ENCODE measurements around the gene NFKBIL1. TPM values are rescaled to one million over a fixed set of nuclear protein-coding genes. Genes with fewer than 3 reads are reported as not detected.

Gene NFKBIL1
- total RNA-seq, 3 donors from 2014 or later (not counting 1 experiment from before 2014, with no cell fraction given), result 8.1 to 10.9 (median 10.7) TPM

DNA sequence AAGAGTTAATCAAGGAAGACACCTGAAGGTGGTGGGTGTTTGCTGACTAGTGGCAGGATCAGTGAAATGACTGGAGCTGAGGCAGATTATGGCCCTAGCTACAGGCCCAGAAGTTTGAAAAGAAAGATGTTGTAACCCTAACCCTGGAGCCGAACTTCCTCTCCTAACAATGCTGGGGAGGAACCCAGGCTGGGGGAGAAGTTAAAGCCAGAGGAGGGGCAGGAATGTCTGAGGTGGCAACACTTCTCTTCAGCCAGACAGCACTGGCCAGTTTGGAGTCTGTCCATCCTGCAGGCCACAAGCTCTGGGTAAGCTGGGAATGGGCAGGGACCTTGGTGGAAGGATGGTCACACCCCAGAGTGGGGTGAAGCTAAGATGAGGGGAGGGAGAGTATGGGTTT is 38.6 kb downstream of the NFKBIL1 start, which contains the start of gene LST1:
Gene LST1 (plus strand): TSS at position 270 of the 400 bp plus-strand sequence. CDS start 1,023 bp downstream, outside the sequence.
- DNase-seq (no peak), ATAC-seq (no peak)
- Histone ChIP-seq H3K36me3 (ENCODE audit: control insufficient read depth, insufficient read depth, low read length) (peaks cover 3% of the 10 kb centered on the region), H3K4me3 (ENCODE audit: low read length) (peak within 1 kb of the TSS; percentile 28), H3K4me1 (ENCODE audit: control insufficient read depth, insufficient read depth, low read length) (peaks cover 88% of the 10 kb centered on the region), H3K27ac (ENCODE audit: low read length) (peak within 1 kb of the TSS; percentile 77), H3K27me3 (ENCODE audit: control insufficient read depth, insufficient read depth, low read length) (no peaks in the 10 kb centered on the region), H3K9me3 (ENCODE audit: control insufficient read depth, insufficient read depth, low read length) (no peaks in the 10 kb centered on the region)
- TF ChIP-seq, protein P1, sequence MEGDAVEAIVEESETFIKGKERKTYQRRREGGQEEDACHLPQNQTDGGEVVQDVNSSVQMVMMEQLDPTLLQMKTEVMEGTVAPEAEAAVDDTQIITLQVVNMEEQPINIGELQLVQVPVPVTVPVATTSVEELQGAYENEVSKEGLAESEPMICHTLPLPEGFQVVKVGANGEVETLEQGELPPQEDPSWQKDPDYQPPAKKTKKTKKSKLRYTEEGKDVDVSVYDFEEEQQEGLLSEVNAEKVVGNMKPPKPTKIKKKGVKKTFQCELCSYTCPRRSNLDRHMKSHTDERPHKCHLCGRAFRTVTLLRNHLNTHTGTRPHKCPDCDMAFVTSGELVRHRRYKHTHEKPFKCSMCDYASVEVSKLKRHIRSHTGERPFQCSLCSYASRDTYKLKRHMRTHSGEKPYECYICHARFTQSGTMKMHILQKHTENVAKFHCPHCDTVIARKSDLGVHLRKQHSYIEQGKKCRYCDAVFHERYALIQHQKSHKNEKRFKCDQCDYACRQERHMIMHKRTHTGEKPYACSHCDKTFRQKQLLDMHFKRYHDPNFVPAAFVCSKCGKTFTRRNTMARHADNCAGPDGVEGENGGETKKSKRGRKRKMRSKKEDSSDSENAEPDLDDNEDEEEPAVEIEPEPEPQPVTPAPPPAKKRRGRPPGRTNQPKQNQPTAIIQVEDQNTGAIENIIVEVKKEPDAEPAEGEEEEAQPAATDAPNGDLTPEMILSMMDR (IDR thresholded peaks at IDR 0.05), result no peak
- WGBS (ENCODE audit: insufficient coverage), result no CpG with 5 or more reads among the region's 1 CpG
- H3K9me3 Mint-ChIP-seq, result no peaks in the 10 kb centered on the region
- peak within 1 kb of the TSS; percentile 79 to 87 for H3K27ac Mint-ChIP-seq
- H3K27me3 Mint-ChIP-seq (ENCODE audit: low read depth in 2 of 2), result no peaks in the 10 kb centered on the region
- intact Hi-C loops (cut with micrococcal nuclease), result no loop called here
- peak within 1 kb of the TSS; percentile 69 for H3K4me3 Mint-ChIP-seq
- H3K4me1 Mint-ChIP-seq, result peaks cover 69 to 79% of the 10 kb centered on the region in 2 donors
- H3K36me3 Mint-ChIP-seq, result no peaks in the 10 kb centered on the region

DNA sequence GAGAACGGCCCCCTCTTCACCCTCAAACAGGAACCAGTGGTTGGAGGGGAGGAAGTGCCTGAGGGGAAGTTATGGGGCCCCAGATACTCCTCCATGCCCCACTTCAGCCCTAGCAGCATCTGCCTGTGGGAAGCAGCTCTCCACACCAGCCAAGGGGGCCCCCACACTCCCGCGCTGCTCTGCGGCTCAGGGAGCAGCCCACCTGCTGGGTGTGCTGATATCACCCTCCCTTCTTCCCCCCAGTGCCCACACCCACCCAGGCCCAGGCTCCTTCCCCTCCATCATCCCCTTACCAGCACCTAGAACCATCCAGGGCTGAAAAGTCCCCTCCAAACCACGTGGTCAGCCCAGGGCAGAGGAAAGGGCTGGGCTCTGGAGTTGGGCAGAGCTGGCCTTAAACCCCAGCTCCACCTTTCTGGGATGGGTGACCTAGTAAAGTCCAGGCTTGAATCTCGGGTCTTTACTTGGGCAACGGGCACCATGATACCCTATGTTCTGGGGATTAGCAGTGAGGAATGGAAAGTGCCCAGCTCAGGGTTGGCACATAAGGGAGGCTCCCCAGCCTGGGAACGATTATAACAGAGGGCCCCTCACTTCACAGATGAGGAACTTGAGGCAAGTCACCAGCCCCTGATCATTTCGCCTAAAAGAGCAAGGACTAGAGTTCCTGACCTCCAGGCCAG is 39.3 kb downstream of the NFKBIL1 start:
- H3K27ac ChIP-seq (ENCODE audit: low read length), result peak overlapping the region; percentile 77
- Mint-ChIP-seq H3K4me1 (peaks cover 62 to 72% of the 10 kb centered on the region in 2 donors), H3K4me3 (peak overlapping the region; percentile 69), H3K36me3 (no peaks in the 10 kb centered on the region), H3K27ac (peak overlapping the region; percentile 79 to 87), H3K9me3 (no peaks in the 10 kb centered on the region), H3K27me3 (ENCODE audit: low read depth in 2 of 2) (no peaks in the 10 kb centered on the region)
- peaks cover 95% of the 10 kb centered on the region for H3K4me1 ChIP-seq (ENCODE audit: control insufficient read depth, insufficient read depth, low read length)
- TF ChIP-seq, protein P1 (IDR thresholded peaks at IDR 0.05), result no peak
- H3K4me3 ChIP-seq (ENCODE audit: low read length), result peak overlapping the region; percentile 28
- 12% methylated on average over 8 of the region's 9 CpGs for WGBS (ENCODE audit: insufficient coverage)
- intact Hi-C loops (cut with micrococcal nuclease), result no loop called here
- H3K36me3 ChIP-seq (ENCODE audit: control insufficient read depth, insufficient read depth, low read length), result peaks cover 3% of the 10 kb centered on the region
- H3K27me3 ChIP-seq (ENCODE audit: control insufficient read depth, insufficient read depth, low read length), result no peaks in the 10 kb centered on the region
- ATAC-seq (peak; percentile 58 to 77 (median 64)), DNase-seq (peak in 1 of 2 donors; percentile 65)
- no peaks in the 10 kb centered on the region for H3K9me3 ChIP-seq (ENCODE audit: control insufficient read depth, insufficient read depth, low read length)

GRCh38 chr6:31587791-31588777 is 40.7 kb downstream of the NFKBIL1 start:
- Histone ChIP-seq H3K4me1 (ENCODE audit: control insufficient read depth, insufficient read depth, low read length) (peaks cover 95% of the 10 kb centered on the region), H3K9me3 (ENCODE audit: control insufficient read depth, insufficient read depth, low read length) (no peaks in the 10 kb centered on the region), H3K27me3 (ENCODE audit: control insufficient read depth, insufficient read depth, low read length) (no peaks in the 10 kb centered on the region), H3K36me3 (ENCODE audit: control insufficient read depth, insufficient read depth, low read length) (peaks cover 3% of the 10 kb centered on the region), H3K27ac (ENCODE audit: low read length) (peak overlapping the region; percentile 77), H3K4me3 (ENCODE audit: low read length) (peak overlapping the region; percentile 15)
- Mint-ChIP-seq H3K4me3 (peak overlapping the region; percentile 74), H3K9me3 (no peaks in the 10 kb centered on the region), H3K27me3 (ENCODE audit: low read depth in 2 of 2) (no peaks in the 10 kb centered on the region), H3K27ac (peak overlapping the region; percentile 79 to 87), H3K36me3 (no peaks in the 10 kb centered on the region), H3K4me1 (peaks cover 57 to 70% of the 10 kb centered on the region in 2 donors)
- ATAC-seq (no peak), DNase-seq (no peak)
- intact Hi-C loops (cut with micrococcal nuclease), result no loop called here
- TF ChIP-seq, protein P1 (IDR thresholded peaks at IDR 0.05), result no peak
- WGBS (ENCODE audit: insufficient coverage), result 31% methylated on average over 11 of the region's 12 CpGs

Data from natural killer cell (primary cell).